OCI-LY3 (cell line): ENCODE results near the gene SH3RF3.

Experiments
- H2AFZ ChIP-seq: fragments of 200-600, 300-600 bp; shearing (Covaris generic); 2 replicates; pipeline ENCODE4 v1.6.0; 2014; ENCODE audit warnings: antibody characterized with exemption, low read depth, low read length
- H3K27ac ChIP-seq: fragments of 200-600, 300-600 bp; sonication (generic); 2 replicates; pipeline ENCODE4 v1.5.1; 2014; ENCODE audit warnings: mild to moderate bottlenecking, low read length, moderate library complexity, mixed read lengths
- H3K27me3 ChIP-seq: fragments of 200-600, 300-600 bp; sonication (generic); 2 replicates; pipeline ENCODE4 v1.6.1; 2014; ENCODE audit warnings: low read depth, low read length, mixed read lengths
- H3K36me3 ChIP-seq: fragments of 200-600, 300-600 bp; sonication (generic); replicated peaks from 2 replicates; pipeline ENCODE3; 2014; ENCODE audit warnings: low read depth, low read length, mixed read lengths
- H3K4me1 ChIP-seq: fragments of 300-600, 200-600 bp; sonication (generic); 2 replicates; pipeline ENCODE4 v1.6.1; 2014; ENCODE audit warnings: low read length, mixed read lengths
- H3K4me2 ChIP-seq: fragments of 200-600, 300-600 bp; sonication (generic); 2 replicates; pipeline ENCODE4 v1.6.1; 2014; ENCODE audit warnings: low read length, mixed read lengths
- H3K4me3 ChIP-seq: fragments of 300-600, 200-600 bp; sonication (generic); 2 replicates; pipeline ENCODE4 v1.5.1; 2014; ENCODE audit warnings: antibody characterized with exemption, mild to moderate bottlenecking, low read length, moderate library complexity
- H3K79me2 ChIP-seq: fragments of 300-600, 200-600 bp; shearing (Covaris generic); 2 replicates; pipeline ENCODE4 v1.6.1; 2014; ENCODE audit warnings: mild to moderate bottlenecking, low read length, mixed read lengths
- H3K9ac ChIP-seq: fragments of 300-600, 200-600 bp; shearing (Covaris generic); 2 replicates; pipeline ENCODE4 v1.6.0; 2014; ENCODE audit warnings: mild to moderate bottlenecking, low read length, moderate library complexity
- H3K9me3 ChIP-seq: fragments of 200-600, 300-600 bp; shearing (Covaris generic); 2 replicates; pipeline ENCODE4 v1.6.1; 2014; ENCODE audit warnings: low read length, mixed read lengths; ENCODE audit not compliant: insufficient read depth
- H4K20me1 ChIP-seq: fragments of 200-600, 300-600 bp; sonication (generic); 2 replicates; pipeline ENCODE4 v1.6.1; 2016; ENCODE audit warnings: low read length, mixed read lengths; ENCODE audit not compliant: insufficient read depth
- EZH2phosphoT487 ChIP-seq: fragments of 200-600 bp; shearing (Covaris generic); IDR thresholded peaks from 2 replicates; pipeline ENCODE4 v1.6.1; 2018; ENCODE audit warnings: antibody characterized with exemption, mixed run types, low read depth
- TF ChIP-seq, protein P1 (sequence below): fragments of 200-600, 300-600 bp; sonication (generic); IDR thresholded peaks from 2 replicates; pipeline ENCODE4 v1.5.1; 2014; ENCODE audit warnings: antibody characterized with exemption, low read length, low read depth

Gene SH3RF3

DNA sequence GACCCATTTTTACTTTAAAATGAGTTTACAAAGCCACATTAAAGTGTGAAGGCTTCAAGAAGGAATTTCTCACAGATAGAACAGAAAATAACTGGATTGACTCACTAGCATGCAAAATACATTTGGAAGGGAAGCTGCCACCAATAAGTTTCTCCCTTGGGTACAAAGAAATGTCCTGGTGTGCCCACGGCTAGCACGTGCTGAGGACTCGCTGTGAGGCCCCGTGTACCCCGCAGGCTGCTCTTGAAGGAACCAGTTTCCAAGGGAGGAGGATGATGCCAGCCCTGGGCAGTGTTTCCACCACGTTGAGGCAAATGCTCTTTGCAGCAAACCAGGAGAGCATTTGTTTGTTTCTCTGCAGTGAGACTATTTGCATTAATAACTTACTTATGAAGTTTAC is 207.3 kb downstream of the SH3RF3 start:
- Histone ChIP-seq H3K4me1 (peaks cover 13% of the 10 kb centered on the region), H3K4me2 (no peak overlapping the region), H3K27ac (no peak overlapping the region), H3K79me2 (no peaks in the 10 kb centered on the region), H2AFZ (no peak overlapping the region), H3K9me3 (no peaks in the 10 kb centered on the region), H3K4me3 (no peak overlapping the region), H4K20me1 (no peaks in the 10 kb centered on the region), H3K36me3 (no peaks in the 10 kb centered on the region), H3K9ac (no peak overlapping the region), H3K27me3 (peaks cover 27% of the 10 kb centered on the region)
- no peak for TF ChIP-seq EZH2phosphoT487
- TF ChIP-seq, protein P1, sequence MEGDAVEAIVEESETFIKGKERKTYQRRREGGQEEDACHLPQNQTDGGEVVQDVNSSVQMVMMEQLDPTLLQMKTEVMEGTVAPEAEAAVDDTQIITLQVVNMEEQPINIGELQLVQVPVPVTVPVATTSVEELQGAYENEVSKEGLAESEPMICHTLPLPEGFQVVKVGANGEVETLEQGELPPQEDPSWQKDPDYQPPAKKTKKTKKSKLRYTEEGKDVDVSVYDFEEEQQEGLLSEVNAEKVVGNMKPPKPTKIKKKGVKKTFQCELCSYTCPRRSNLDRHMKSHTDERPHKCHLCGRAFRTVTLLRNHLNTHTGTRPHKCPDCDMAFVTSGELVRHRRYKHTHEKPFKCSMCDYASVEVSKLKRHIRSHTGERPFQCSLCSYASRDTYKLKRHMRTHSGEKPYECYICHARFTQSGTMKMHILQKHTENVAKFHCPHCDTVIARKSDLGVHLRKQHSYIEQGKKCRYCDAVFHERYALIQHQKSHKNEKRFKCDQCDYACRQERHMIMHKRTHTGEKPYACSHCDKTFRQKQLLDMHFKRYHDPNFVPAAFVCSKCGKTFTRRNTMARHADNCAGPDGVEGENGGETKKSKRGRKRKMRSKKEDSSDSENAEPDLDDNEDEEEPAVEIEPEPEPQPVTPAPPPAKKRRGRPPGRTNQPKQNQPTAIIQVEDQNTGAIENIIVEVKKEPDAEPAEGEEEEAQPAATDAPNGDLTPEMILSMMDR, result no peak

- H4K20me1 ChIP-seq, result no peaks in the 10 kb centered on the region
- H3K4me1 ChIP-seq, result peaks cover 7% of the 10 kb centered on the region
- no peak for TF ChIP-seq EZH2phosphoT487
- TF ChIP-seq, protein P1, result no peak
- H3K27ac ChIP-seq, result no peak overlapping the region
- H3K9ac ChIP-seq, result no peak overlapping the region
- no peaks in the 10 kb centered on the region for H3K9me3 ChIP-seq
- H3K27me3 ChIP-seq, result peaks cover 21% of the 10 kb centered on the region
- no peaks in the 10 kb centered on the region for H3K36me3 ChIP-seq
- no peak overlapping the region for H3K4me3 ChIP-seq
- H3K79me2 ChIP-seq, result no peaks in the 10 kb centered on the region
- no peak overlapping the region for H2AFZ ChIP-seq
- H3K4me2 ChIP-seq, result no peak overlapping the region
These were observed 208.2 kb downstream of the SH3RF3 start for GRCh38 chr2:109337221-109337620.

- Histone ChIP-seq H3K79me2 (no peaks in the 10 kb centered on the region), H3K27ac (no peak overlapping the region), H3K9me3 (no peaks in the 10 kb centered on the region), H3K4me1 (no peaks in the 10 kb centered on the region), H3K9ac (no peak overlapping the region), H2AFZ (no peak overlapping the region), H4K20me1 (no peaks in the 10 kb centered on the region), H3K36me3 (no peaks in the 10 kb centered on the region), H3K4me2 (no peak overlapping the region), H3K27me3 (peaks cover 9% of the 10 kb centered on the region), H3K4me3 (no peak overlapping the region)
- no peak for TF ChIP-seq EZH2phosphoT487
- TF ChIP-seq, protein P1, result no peak
These were observed 210.5 kb downstream of the SH3RF3 start for GRCh38 chr2:109339519-109339966.

DNA sequence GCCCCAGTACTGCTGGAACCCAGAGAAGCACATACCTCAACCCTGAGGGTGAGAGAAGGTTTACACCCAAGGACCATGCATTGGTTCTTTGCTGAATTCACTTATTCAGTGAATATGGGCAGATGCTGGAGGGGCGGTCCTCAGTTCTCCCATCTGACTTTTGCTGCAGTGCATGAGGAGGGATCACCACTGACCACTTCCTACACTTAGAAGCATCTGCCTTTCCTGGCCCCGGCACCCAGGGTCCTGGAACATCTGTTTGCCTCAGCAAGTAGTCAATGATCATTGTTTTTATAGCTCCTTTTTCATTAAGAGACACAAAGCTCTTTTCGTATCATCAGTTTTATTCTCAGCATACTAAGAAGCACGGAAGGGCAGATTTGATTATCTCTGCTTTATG is 211.4 kb downstream of the SH3RF3 start:
- H3K9ac ChIP-seq, result no peak overlapping the region
- H2AFZ ChIP-seq, result no peak overlapping the region
- H4K20me1 ChIP-seq, result no peaks in the 10 kb centered on the region
- no peaks in the 10 kb centered on the region for H3K36me3 ChIP-seq
- peaks cover 9% of the 10 kb centered on the region for H3K27me3 ChIP-seq
- no peak overlapping the region for H3K27ac ChIP-seq
- H3K79me2 ChIP-seq, result no peaks in the 10 kb centered on the region
- no peak for TF ChIP-seq EZH2phosphoT487
- TF ChIP-seq, protein P1, result no peak
- no peak overlapping the region for H3K4me3 ChIP-seq
- H3K4me2 ChIP-seq, result no peak overlapping the region
- H3K9me3 ChIP-seq, result no peaks in the 10 kb centered on the region
- H3K4me1 ChIP-seq, result no peaks in the 10 kb centered on the region
